Embryonic facial prominence (tissue), 1 donor: ENCODE data around the gene PDE9A.

Experiments used
- DNase-seq: peaks from one replicate; pipeline ENCODE4 v3.0.0-alpha.2; 2016; ENCODE audit errors: extremely low spot score

Gene PDE9A

GRCh38 chr21:42735944-42736343, 82.5 kb downstream of the PDE9A start:
- DNase-seq = no peak

GRCh38 chr21:42736646-42737350, 83.4 kb downstream of the PDE9A start:
- DNase-seq = no peak

- no peak for DNase-seq
These were observed 84.7 kb downstream of the PDE9A start for GRCh38 chr21:42737951-42738590.

GRCh38 chr21:42739061-42739931, 85.9 kb downstream of the PDE9A start:
- DNase-seq = no peak

GRCh38 chr21:42740405-42740909, 87.0 kb downstream of the PDE9A start:
- DNase-seq = no peak

- DNase-seq = no peak
These were observed 87.6 kb downstream of the PDE9A start for GRCh38 chr21:42741066-42741465.

- DNase-seq = no peak
These were observed 91.4 kb downstream of the PDE9A start for GRCh38 chr21:42744520-42745445.

- DNase-seq = no peak
These were observed 92.3 kb downstream of the PDE9A start for GRCh38 chr21:42745511-42746239.

- DNase-seq = no peak
These were observed 92.8 kb downstream of the PDE9A start for GRCh38 chr21:42746240-42746592.

GRCh38 chr21:42746593-42747275, 93.3 kb downstream of the PDE9A start:
- no peak for DNase-seq

- DNase-seq = no peak
These were observed 93.9 kb downstream of the PDE9A start for GRCh38 chr21:42747276-42747701.

GRCh38 chr21:42747746-42748351, 94.4 kb downstream of the PDE9A start:
- no peak for DNase-seq

- no peak for DNase-seq
These were observed 95.3 kb downstream of the PDE9A start for GRCh38 chr21:42748620-42749176.

- no peak for DNase-seq
These were observed 97.5 kb downstream of the PDE9A start for GRCh38 chr21:42750737-42751530.

GRCh38 chr21:42751866-42752265, 98.4 kb downstream of the PDE9A start:
- no peak for DNase-seq

- DNase-seq = no peak
These were observed 100.4 kb downstream of the PDE9A start for GRCh38 chr21:42753804-42754203.

- no peak for DNase-seq
These were observed 101.0 kb downstream of the PDE9A start for GRCh38 chr21:42754270-42754933.
